Osteocyte (in vitro differentiated cells): Measurements from ENCODE around the gene GLB1L3. TPM values are rescaled to one million over a fixed set of nuclear protein-coding genes. Genes with fewer than 3 reads are reported as not detected.

ENCODE experiments used
- DNase-seq: peaks from one replicate; pipeline ENCODE4 v3.0.0; 2021; ENCODE audit warnings: mixed read lengths; ENCODE audit not compliant: unreplicated experiment; ENCODE audit errors: extremely low spot score
- H3K27ac Mint-ChIP-seq: one replicate; pipeline ENCODE4 v1.8.0; 2021; ENCODE audit warnings: mild to moderate bottlenecking, mixed read lengths; ENCODE audit not compliant: unreplicated experiment
- H3K27me3 Mint-ChIP-seq: one replicate; pipeline ENCODE4 v1.8.0; 2021; ENCODE audit warnings: mixed read lengths; ENCODE audit not compliant: unreplicated experiment
- H3K36me3 Mint-ChIP-seq: one replicate; pipeline ENCODE4 v1.8.0; 2021; ENCODE audit warnings: mixed read lengths; ENCODE audit not compliant: unreplicated experiment
- H3K4me1 Mint-ChIP-seq: one replicate; pipeline ENCODE4 v1.8.0; 2021; ENCODE audit warnings: mixed read lengths; ENCODE audit not compliant: unreplicated experiment
- H3K4me3 Mint-ChIP-seq: one replicate; pipeline ENCODE4 v1.8.0; 2021; ENCODE audit warnings: mild to moderate bottlenecking, moderate library complexity, mixed read lengths; ENCODE audit not compliant: unreplicated experiment
- H3K9me3 Mint-ChIP-seq: one replicate; pipeline ENCODE4 v1.8.0; 2021; ENCODE audit warnings: mixed read lengths; ENCODE audit not compliant: unreplicated experiment
- long read RNA-seq: library from polyadenylated mRNA; unstranded; transcript quantifications from one replicate; pipeline ENCODE4 v2.0.0, GENCODE V29; 2021
- total RNA-seq: library from RNA; stranded (reverse); gene quantifications from 2 replicates; pipeline ENCODE4 v1.2.1, GENCODE V29; 2021
- TF ChIP-seq, protein P1 (sequence below): fragments of 200-600 bp; sonication (generic); IDR thresholded peaks from 2 replicates; pipeline ENCODE4 v1.5.0; 2021; ENCODE audit warnings: antibody characterized with exemption, mild to moderate bottlenecking, moderate library complexity

The GLB1L3 gene, protein sequence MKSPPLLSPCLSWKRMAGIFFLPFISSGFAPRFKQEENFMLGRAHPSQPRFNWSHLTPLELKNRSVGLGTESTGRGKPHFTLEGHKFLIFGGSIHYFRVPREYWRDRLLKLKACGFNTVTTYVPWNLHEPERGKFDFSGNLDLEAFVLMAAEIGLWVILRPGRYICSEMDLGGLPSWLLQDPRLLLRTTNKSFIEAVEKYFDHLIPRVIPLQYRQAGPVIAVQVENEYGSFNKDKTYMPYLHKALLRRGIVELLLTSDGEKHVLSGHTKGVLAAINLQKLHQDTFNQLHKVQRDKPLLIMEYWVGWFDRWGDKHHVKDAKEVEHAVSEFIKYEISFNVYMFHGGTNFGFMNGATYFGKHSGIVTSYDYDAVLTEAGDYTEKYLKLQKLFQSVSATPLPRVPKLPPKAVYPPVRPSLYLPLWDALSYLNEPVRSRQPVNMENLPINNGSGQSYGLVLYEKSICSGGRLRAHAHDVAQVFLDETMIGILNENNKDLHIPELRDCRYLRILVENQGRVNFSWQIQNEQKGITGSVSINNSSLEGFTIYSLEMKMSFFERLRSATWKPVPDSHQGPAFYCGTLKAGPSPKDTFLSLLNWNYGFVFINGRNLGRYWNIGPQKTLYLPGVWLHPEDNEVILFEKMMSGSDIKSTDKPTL
- total RNA-seq = not detected in 2 replicates
- long read RNA-seq = 0 reads

DNA sequence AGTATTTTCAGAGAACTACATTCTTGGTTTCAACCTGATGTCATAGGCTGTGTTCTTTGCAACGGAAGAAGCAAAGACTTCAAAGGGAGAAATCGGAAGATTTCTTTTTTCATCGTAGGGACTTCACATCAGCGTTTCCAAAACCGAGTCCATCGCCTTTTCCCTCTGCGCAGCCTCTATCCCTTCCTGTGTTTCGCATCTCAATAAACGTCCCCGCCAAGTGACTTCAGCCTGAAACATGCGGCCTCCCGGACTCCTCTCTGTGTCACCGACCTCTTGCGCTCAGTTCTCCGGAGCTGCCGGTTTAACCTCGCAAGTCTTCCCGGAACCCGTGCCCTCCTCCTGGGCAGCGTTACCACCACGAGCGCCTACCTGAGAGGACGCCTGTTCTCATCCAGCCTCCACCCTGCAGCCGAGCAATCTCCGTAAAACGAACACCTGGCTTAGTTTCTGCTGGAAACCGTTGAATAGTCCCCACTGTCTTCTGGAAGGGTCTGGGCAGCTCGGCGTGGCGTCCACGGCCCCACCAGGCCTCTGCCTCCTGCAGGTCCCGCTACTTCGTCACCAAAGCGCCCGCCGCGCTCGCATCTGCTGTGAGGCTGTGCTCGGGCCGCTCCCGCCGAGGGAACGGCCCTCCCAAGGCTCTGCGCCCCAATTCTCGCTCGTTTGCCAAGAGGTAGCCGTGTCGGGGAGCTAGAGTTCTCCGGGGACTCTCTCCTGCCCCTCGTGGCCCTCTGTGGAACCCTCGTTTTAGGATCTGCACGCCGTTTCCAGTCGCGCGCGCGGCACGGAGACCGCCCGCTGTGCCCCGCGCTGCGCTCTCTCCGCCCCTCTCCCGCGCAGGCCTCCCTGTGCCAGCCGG lies at the start of gene GLB1L3:
Gene GLB1L3, plus strand, starts transcription at position 846 of the 862 bp plus-strand sequence. CDS start 362 bp downstream, outside the sequence.
- peaks cover 89% of the 10 kb centered on the region for H3K27me3 Mint-ChIP-seq
- no peaks in the 10 kb centered on the region for H3K36me3 Mint-ChIP-seq
- DNase-seq = peak; percentile 84
- H3K9me3 Mint-ChIP-seq = no peaks in the 10 kb centered on the region
- no peak within 1 kb of the TSS for H3K27ac Mint-ChIP-seq
- TF ChIP-seq, protein P1, sequence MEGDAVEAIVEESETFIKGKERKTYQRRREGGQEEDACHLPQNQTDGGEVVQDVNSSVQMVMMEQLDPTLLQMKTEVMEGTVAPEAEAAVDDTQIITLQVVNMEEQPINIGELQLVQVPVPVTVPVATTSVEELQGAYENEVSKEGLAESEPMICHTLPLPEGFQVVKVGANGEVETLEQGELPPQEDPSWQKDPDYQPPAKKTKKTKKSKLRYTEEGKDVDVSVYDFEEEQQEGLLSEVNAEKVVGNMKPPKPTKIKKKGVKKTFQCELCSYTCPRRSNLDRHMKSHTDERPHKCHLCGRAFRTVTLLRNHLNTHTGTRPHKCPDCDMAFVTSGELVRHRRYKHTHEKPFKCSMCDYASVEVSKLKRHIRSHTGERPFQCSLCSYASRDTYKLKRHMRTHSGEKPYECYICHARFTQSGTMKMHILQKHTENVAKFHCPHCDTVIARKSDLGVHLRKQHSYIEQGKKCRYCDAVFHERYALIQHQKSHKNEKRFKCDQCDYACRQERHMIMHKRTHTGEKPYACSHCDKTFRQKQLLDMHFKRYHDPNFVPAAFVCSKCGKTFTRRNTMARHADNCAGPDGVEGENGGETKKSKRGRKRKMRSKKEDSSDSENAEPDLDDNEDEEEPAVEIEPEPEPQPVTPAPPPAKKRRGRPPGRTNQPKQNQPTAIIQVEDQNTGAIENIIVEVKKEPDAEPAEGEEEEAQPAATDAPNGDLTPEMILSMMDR = peak; percentile 42
- H3K4me3 Mint-ChIP-seq = peak within 1 kb of the TSS; percentile 66
- H3K4me1 Mint-ChIP-seq = peaks cover 15% of the 10 kb centered on the region

DNA sequence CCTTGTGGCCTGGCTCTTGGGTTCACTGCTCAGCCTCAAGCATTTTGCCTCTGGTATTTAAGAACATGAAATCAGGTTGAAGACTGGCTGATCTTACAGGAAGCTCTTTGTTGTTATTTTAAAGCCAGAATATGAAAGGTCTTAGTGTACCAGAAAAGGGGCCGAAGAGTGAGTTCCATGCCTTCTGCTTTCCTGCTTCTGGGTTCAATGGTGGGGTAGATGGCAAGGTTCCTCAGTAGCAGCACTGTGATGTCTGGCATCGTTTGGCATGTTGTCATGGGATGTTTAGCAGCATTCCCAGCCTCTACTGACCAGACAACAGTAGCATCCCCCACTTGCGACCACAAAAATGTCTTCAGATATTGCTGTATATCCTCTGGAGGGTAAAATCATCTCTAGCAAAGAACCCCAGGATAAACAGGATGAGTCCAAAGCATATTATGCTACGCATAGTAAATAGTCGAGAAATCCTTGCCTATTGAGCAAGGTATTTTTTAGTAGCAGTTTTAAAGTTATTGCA lies 49.3 kb upstream of the GLB1L3 start:
- H3K27me3 Mint-ChIP-seq = no peaks in the 10 kb centered on the region
- peak overlapping the region; percentile 45 for H3K4me3 Mint-ChIP-seq
- no peak for DNase-seq
- TF ChIP-seq, protein P1 = no peak
- no peaks in the 10 kb centered on the region for H3K9me3 Mint-ChIP-seq
- H3K27ac Mint-ChIP-seq = no peak overlapping the region
- peaks cover 41% of the 10 kb centered on the region for H3K4me1 Mint-ChIP-seq
- peaks cover 2% of the 10 kb centered on the region for H3K36me3 Mint-ChIP-seq

DNA sequence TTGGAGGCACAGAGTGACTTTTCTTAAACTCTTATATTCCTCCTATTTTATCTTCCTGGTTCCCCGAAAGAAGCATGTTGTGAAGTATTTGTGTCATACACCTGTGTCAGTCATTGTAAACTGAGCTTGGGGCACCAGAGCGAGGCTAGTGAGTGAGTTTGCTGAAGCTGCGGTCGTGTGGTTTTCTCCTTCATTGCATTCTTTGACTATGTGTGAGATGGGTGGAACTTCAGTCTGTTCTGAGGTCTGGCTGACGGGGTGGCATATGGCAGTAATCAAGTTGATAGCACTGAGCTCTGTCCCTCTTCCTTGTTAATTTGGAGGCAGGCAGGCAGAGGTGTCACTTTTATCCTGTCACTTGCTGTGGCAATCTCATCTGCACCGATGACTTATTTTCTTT lies 47.6 kb upstream of the GLB1L3 start:
- H3K4me1 Mint-ChIP-seq = peaks cover 34% of the 10 kb centered on the region
- TF ChIP-seq, protein P1 = no peak

DNA sequence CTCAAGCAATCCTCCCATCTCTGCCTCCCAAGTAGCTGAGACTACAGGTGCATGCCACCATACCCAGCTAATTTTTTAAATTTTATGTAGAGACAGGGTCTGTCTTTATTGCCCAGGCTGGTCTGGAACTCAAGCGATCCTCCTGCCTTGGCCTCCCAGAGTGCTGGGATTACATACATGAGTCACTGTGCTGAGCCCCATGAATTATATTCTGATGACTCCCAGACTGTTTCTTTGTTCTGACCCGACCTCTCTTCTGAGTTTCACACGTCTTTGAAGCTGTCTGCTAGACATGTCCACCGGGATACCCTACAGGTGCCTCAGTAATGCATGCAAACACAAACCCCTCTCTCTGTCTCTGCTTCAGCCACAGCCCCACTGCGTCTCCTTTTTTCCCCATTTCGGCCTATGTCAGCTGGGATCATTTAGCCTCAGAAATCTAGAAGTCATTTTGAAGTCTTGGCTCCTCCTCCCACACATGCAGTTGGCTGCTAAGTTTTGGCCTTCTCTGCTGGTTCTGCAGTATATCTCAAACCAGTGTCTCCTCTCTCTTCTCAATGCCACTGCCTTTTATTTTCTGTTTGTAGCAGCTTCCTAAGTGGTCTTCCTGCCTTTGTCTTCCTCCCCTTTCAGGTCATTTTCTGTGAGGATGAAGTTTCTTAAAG lies 46.9 kb upstream of the GLB1L3 start:
- no peak for DNase-seq
- TF ChIP-seq, protein P1 = no peak
- Mint-ChIP-seq H3K4me3 (no peak overlapping the region), H3K9me3 (no peaks in the 10 kb centered on the region), H3K27ac (peak overlapping the region; percentile 6), H3K27me3 (no peaks in the 10 kb centered on the region), H3K4me1 (peaks cover 32% of the 10 kb centered on the region), H3K36me3 (peaks cover 2% of the 10 kb centered on the region)

More for the DNA sequence above, 47.6 kb upstream of the GLB1L3 start:
- H3K9me3 Mint-ChIP-seq = no peaks in the 10 kb centered on the region
- H3K27ac Mint-ChIP-seq = peak overlapping the region; percentile 28
- no peak overlapping the region for H3K4me3 Mint-ChIP-seq
- H3K36me3 Mint-ChIP-seq = peaks cover 2% of the 10 kb centered on the region
- DNase-seq = no peak
- H3K27me3 Mint-ChIP-seq = no peaks in the 10 kb centered on the region
